Cardiac muscle cell (in vitro differentiated cells and primary cell): ENCODE data around the gene ZNF580. TPM values are rescaled to one million over a fixed set of nuclear protein-coding genes. Genes with fewer than 3 reads are reported as not detected.
A peak's percentile ranks its signal among the peaks of the same experiment; 100 is the strongest.

Source experiments
- DNase-seq, 2 donors: peaks; one replicate each; pipeline versions ENCODE4 v3.0.0 to v3.0.0-alpha.2; 2010 to 2017; ENCODE audit warnings: low read depth in 1 of 2, low spot score in 1 of 2
- H3K27ac ChIP-seq: fragments of 200-600 bp; sonication (generic); 2 replicates; pipeline ENCODE4 v1.5.1; 2016
- H3K27me3 ChIP-seq: fragments of 200-600 bp; sonication (generic); 2 replicates; pipeline ENCODE4 v1.6.0; 2016; ENCODE audit warnings: control low read depth
- H3K36me3 ChIP-seq: fragments of 200-600 bp; sonication (generic); 2 replicates; pipeline ENCODE4 v1.5.1; 2016; ENCODE audit warnings: control low read depth
- H3K4me1 ChIP-seq: fragments of 200-600 bp; sonication (generic); 2 replicates; pipeline ENCODE4 v1.8.1; 2017; ENCODE audit warnings: low read depth, mild to moderate bottlenecking, mixed run types
- H3K4me3 ChIP-seq: fragments of 200-600 bp; sonication (generic); 2 replicates; pipeline ENCODE4 v1.5.1; 2016; ENCODE audit warnings: mild to moderate bottlenecking
- H3K9me3 ChIP-seq: fragments of 200-600 bp; sonication (generic); 2 replicates; pipeline ENCODE4 v1.5.1; 2017; ENCODE audit warnings: low read depth, mild to moderate bottlenecking, control low read depth
- CTCF ChIP-seq: IDR thresholded peaks from 2 replicates; pipeline ENCODE4 v1.5.1; 2012; ENCODE audit warnings: low read depth, mild to moderate bottlenecking, low read length
- polyA plus RNA-seq: library from polyadenylated mRNA; unstranded; fragments of >200 nt; fragmentation: Nextera tagmentation; extraction: Ambion mirVana; gene quantifications from 2 replicates; pipeline ENCODE4 v1.2.1, GENCODE V29; 2016
- total RNA-seq: library from RNA; depleted of rRNA; stranded (reverse); fragments of >200 nt; gene quantifications from 2 replicates; pipeline ENCODE4 v1.2.3, GENCODE V29; 2016

The ZNF580 gene
- total and polyA plus RNA-seq, 2 experiments from 2014 or later: 78.4 to 124 TPM

- no peak for DNase-seq
- Histone ChIP-seq H3K27me3 (no peaks in the 10 kb centered on the region), H3K4me1 (peaks cover 19% of the 10 kb centered on the region), H3K9me3 (no peaks in the 10 kb centered on the region), H3K4me3 (no peak overlapping the region), H3K27ac (no peak overlapping the region), H3K36me3 (no peaks in the 10 kb centered on the region)
- no peak for TF ChIP-seq CTCF
These were observed 4.7 kb downstream of the ZNF580 start for GRCh38 chr19:55645512-55645881.

- TF ChIP-seq CTCF: no peak
- Histone ChIP-seq H3K4me1 (peaks cover 19% of the 10 kb centered on the region), H3K27me3 (no peaks in the 10 kb centered on the region), H3K27ac (peak overlapping the region; percentile 91), H3K9me3 (no peaks in the 10 kb centered on the region), H3K36me3 (no peaks in the 10 kb centered on the region), H3K4me3 (peak overlapping the region; percentile 94)
- DNase-seq: no peak
These were observed 6.3 kb downstream of the ZNF580 start for GRCh38 chr19:55646889-55647731.

- no peak for TF ChIP-seq CTCF
- H3K27ac ChIP-seq: peak within 1 kb of the TSS; percentile 91
These were observed 7.2 kb downstream of the ZNF580 start, which contains the start of gene CCDC106 for GRCh38 chr19:55647732-55648584. Gene CCDC106, plus strand, starts transcription at chr19:55648212. Its CDS starts 835 bp downstream, at chr19:55649047.

GRCh38 chr19:55648585-55649267 lies 7.9 kb downstream of the ZNF580 start:
- H3K9me3 ChIP-seq: no peaks in the 10 kb centered on the region
- no peak for TF ChIP-seq CTCF
- peak overlapping the region; percentile 91 for H3K27ac ChIP-seq
- peak in 1 of 2 donors; percentile 29 for DNase-seq
- H3K4me3 ChIP-seq: peak overlapping the region; percentile 94
- H3K27me3 ChIP-seq: no peaks in the 10 kb centered on the region
- no peaks in the 10 kb centered on the region for H3K36me3 ChIP-seq
- peaks cover 9% of the 10 kb centered on the region for H3K4me1 ChIP-seq

More at GRCh38 chr19:55647732-55648584, 7.2 kb downstream of the ZNF580 start, which contains the start of gene CCDC106:
- Histone ChIP-seq H3K4me1 (peaks cover 12% of the 10 kb centered on the region), H3K9me3 (no peaks in the 10 kb centered on the region), H3K27me3 (no peaks in the 10 kb centered on the region), H3K4me3 (peak within 1 kb of the TSS; percentile 94), H3K36me3 (no peaks in the 10 kb centered on the region)
- peak; percentile 86 for DNase-seq
